GM18511 (cell line): ENCODE data around the gene NDST1.

Experiments used
- ATAC-seq: cut with Tn5 transposase; IDR thresholded peaks from one replicate; pipeline ENCODE4 v1.9.1; 2021; ENCODE audit warnings: mild to moderate bottlenecking, moderate library complexity; ENCODE audit not compliant: unreplicated experiment

The NDST1 gene

GRCh38 chr5:150488519-150489359, 19.2 kb upstream of the NDST1 start:
- ATAC-seq: no peak

- peak; percentile 81 for ATAC-seq
Measured at GRCh38 chr5:150489360-150490295, 18.3 kb upstream of the NDST1 start.

GRCh38 chr5:150490296-150490669, 17.6 kb upstream of the NDST1 start:
- no peak for ATAC-seq

- no peak for ATAC-seq
Measured at GRCh38 chr5:150490754-150491153, 17.2 kb upstream of the NDST1 start.

- ATAC-seq: no peak
Measured at GRCh38 chr5:150491876-150492275, 16.1 kb upstream of the NDST1 start.

GRCh38 chr5:150492621-150493020, 15.3 kb upstream of the NDST1 start:
- no peak for ATAC-seq

- ATAC-seq: no peak
Measured at GRCh38 chr5:150496098-150496497, 11.8 kb upstream of the NDST1 start.

GRCh38 chr5:150496534-150496933, 11.4 kb upstream of the NDST1 start:
- ATAC-seq: no peak

GRCh38 chr5:150497274-150497988, 10.5 kb upstream of the NDST1 start:
- no peak for ATAC-seq

- ATAC-seq: no peak
Measured at GRCh38 chr5:150497989-150498317, 10.0 kb upstream of the NDST1 start.

GRCh38 chr5:150498501-150498900, 9.4 kb upstream of the NDST1 start:
- ATAC-seq: no peak

- ATAC-seq: no peak
Measured at GRCh38 chr5:150498971-150499370, 9.0 kb upstream of the NDST1 start.

GRCh38 chr5:150499437-150499956, 8.4 kb upstream of the NDST1 start:
- ATAC-seq: no peak

GRCh38 chr5:150500328-150500841, 7.5 kb upstream of the NDST1 start:
- ATAC-seq: no peak

GRCh38 chr5:150500905-150501304, 7.0 kb upstream of the NDST1 start:
- no peak for ATAC-seq

- no peak for ATAC-seq
Measured at GRCh38 chr5:150502106-150502505, 5.8 kb upstream of the NDST1 start.

- ATAC-seq: no peak
Measured at GRCh38 chr5:150502847-150503246, 5.1 kb upstream of the NDST1 start.

- ATAC-seq: no peak
Measured at GRCh38 chr5:150503386-150503785, 4.5 kb upstream of the NDST1 start.

GRCh38 chr5:150503977-150504620, 3.8 kb upstream of the NDST1 start:
- ATAC-seq: no peak

GRCh38 chr5:150505041-150505511, 2.9 kb upstream of the NDST1 start:
- no peak for ATAC-seq
